ENCODE results near the gene NRTN.

DNA sequence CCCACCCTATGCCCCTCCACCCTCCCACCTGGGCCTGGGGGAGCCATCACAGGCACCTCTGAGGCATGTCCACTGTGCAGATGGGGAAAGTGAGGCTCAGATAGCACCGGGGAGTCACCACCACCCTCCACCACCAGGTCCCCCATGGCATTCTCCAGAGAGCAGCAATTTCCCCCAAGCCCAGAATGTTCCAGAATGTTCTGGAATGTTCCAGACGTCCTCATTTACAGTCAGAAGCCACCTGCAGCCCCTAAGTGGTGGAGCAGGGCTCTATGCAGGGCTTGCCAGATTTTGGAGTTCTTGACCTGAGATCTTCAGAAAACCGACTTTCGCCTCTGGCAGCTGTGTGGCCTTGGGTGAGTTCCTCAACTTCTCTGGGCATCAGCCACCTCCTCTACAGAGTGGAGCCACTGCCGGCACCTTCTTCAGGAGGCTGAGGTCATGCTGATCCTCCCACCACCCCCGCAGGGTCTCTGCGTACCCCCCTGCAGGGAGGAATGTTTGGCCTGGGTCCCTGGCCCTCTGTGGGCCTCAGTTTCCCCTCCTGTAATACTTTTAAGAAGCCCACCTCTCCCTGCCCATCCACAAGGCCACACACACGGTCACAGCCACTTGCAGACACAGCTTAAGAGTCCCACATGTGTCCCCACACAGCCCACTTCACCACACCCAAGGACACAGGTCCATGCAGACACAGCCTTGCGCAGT lies 59.3 kb downstream of the NRTN start:
- TF ChIP-seq POLR2A (IDR thresholded peaks at IDR 0.05), result no peak
- TF ChIP-seq, protein P1, sequence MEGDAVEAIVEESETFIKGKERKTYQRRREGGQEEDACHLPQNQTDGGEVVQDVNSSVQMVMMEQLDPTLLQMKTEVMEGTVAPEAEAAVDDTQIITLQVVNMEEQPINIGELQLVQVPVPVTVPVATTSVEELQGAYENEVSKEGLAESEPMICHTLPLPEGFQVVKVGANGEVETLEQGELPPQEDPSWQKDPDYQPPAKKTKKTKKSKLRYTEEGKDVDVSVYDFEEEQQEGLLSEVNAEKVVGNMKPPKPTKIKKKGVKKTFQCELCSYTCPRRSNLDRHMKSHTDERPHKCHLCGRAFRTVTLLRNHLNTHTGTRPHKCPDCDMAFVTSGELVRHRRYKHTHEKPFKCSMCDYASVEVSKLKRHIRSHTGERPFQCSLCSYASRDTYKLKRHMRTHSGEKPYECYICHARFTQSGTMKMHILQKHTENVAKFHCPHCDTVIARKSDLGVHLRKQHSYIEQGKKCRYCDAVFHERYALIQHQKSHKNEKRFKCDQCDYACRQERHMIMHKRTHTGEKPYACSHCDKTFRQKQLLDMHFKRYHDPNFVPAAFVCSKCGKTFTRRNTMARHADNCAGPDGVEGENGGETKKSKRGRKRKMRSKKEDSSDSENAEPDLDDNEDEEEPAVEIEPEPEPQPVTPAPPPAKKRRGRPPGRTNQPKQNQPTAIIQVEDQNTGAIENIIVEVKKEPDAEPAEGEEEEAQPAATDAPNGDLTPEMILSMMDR (IDR thresholded peaks at IDR 0.05), result no peak

Measured in breast epithelium (tissue), 3 donors.